ENCODE data around the gene CDK5RAP2.

CDK5RAP2 gene

GRCh38 chr9:120542701-120543490, 37.1 kb downstream of the CDK5RAP2 start:
- H3K27ac ChIP-seq, result no peak overlapping the region
- TF ChIP-seq, protein P1, sequence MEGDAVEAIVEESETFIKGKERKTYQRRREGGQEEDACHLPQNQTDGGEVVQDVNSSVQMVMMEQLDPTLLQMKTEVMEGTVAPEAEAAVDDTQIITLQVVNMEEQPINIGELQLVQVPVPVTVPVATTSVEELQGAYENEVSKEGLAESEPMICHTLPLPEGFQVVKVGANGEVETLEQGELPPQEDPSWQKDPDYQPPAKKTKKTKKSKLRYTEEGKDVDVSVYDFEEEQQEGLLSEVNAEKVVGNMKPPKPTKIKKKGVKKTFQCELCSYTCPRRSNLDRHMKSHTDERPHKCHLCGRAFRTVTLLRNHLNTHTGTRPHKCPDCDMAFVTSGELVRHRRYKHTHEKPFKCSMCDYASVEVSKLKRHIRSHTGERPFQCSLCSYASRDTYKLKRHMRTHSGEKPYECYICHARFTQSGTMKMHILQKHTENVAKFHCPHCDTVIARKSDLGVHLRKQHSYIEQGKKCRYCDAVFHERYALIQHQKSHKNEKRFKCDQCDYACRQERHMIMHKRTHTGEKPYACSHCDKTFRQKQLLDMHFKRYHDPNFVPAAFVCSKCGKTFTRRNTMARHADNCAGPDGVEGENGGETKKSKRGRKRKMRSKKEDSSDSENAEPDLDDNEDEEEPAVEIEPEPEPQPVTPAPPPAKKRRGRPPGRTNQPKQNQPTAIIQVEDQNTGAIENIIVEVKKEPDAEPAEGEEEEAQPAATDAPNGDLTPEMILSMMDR (conservative IDR thresholded peaks at IDR 0.05), result no peak
- no peak for TF ChIP-seq ZFX (IDR thresholded peaks at IDR 0.05)

DNA sequence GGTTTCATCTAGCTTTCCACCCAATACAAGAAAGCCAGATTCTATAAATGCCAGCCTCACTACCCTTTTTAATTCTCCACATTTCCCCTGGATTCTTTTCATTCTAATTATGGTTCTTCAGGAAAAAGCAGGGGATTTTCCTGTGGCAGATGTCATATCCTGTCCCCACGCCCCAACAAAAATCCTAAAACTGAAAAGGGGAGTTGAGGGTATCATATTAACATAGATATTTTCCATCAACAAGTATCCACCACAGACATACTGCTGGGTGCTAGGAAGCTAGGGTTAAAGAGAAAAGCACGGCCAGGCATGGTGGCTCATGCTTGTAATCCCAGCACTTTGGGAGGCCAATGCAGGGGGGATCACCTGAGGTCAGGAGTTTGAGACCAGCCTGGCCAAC, 38.0 kb downstream of the CDK5RAP2 start:
- TF ChIP-seq ZFX (IDR thresholded peaks at IDR 0.05), result no peak
- TF ChIP-seq, protein P1 (conservative IDR thresholded peaks at IDR 0.05), result no peak
- no peak overlapping the region for H3K27ac ChIP-seq

DNA sequence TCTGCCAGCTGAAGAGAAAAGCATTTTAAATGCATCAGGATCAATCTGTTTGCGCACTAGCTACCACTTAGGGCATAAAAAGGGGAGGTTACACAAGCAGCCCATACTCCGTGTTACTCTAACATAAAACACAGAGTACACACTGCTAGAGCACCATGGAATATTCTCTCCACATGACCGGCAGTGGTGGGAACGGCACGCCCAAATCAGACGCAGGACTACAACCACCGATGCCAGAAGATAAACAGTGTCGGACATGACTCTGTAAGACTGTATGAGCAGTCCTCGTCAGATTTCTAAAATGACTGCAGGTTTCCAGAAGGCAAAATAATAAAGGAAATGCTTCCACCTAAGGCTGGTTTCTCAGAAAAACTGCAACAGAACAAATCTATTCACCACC, 40.0 kb downstream of the CDK5RAP2 start:
- TF ChIP-seq ZFX (IDR thresholded peaks at IDR 0.05), result no peak
- TF ChIP-seq, protein P1 (conservative IDR thresholded peaks at IDR 0.05), result no peak
- H3K27ac ChIP-seq, result no peak overlapping the region

- no peak for TF ChIP-seq ZFX (IDR thresholded peaks at IDR 0.05)
- TF ChIP-seq, protein P1 (conservative IDR thresholded peaks at IDR 0.05), result no peak
- H3K27ac ChIP-seq, result no peak overlapping the region
Observed at GRCh38 chr9:120538339-120538738, 41.6 kb downstream of the CDK5RAP2 start.

GRCh38 chr9:120536949-120537640, 42.9 kb downstream of the CDK5RAP2 start:
- TF ChIP-seq, protein P1 (conservative IDR thresholded peaks at IDR 0.05), result no peak
- TF ChIP-seq ZFX (IDR thresholded peaks at IDR 0.05), result no peak
- no peak overlapping the region for H3K27ac ChIP-seq

- TF ChIP-seq, protein P1 (conservative IDR thresholded peaks at IDR 0.05), result no peak
- no peak for TF ChIP-seq ZFX (IDR thresholded peaks at IDR 0.05)
- no peak overlapping the region for H3K27ac ChIP-seq
Observed at GRCh38 chr9:120536094-120536493, 43.9 kb downstream of the CDK5RAP2 start.

DNA sequence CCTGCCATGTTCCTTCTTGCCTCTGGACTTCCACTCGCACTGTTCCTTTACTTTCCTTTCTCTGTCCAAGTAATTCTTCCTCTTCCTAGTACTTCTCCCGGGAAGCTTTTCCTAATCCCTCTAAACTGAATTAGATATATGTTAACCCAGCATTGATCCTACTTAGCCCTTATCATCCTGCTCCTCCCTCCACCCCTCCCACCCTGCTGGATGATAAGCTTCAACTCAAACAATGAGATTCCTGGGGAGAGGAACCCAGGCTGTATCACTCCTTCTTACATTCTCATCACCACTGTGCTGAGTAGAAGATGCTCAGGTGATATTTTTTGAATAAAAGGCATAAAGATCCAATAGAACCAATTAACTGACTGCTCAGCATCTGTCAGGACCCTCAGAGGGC, 45.7 kb downstream of the CDK5RAP2 start:
- no peak overlapping the region for H3K27ac ChIP-seq
- TF ChIP-seq, protein P1 (conservative IDR thresholded peaks at IDR 0.05), result no peak
- no peak for TF ChIP-seq ZFX (IDR thresholded peaks at IDR 0.05)

Data from C4-2B (cell line).